ENCODE data around the gene CKAP2L.

Gene CKAP2L

GRCh38 chr2:112773556-112773955 is 9.1 kb upstream of the CKAP2L start:
- no peaks in the 10 kb centered on the region for H3K79me2 ChIP-seq (ENCODE audit: low read length)
- no peaks in the 10 kb centered on the region for H3K9me2 ChIP-seq (replicated peaks; ENCODE audit: insufficient read depth, low read length)
- no peak overlapping the region for H3K27ac ChIP-seq (ENCODE audit: low read length)
- no peak overlapping the region for H3K4me3 ChIP-seq (ENCODE audit: low read length)
- H3K4me1 ChIP-seq (ENCODE audit: low read length), result peaks cover 5% of the 10 kb centered on the region; the same call in 1 of the 2 replicates
- no peaks in the 10 kb centered on the region for H3K9me3 ChIP-seq (replicated peaks; ENCODE audit: insufficient read depth, low read length)
- no peak overlapping the region for H3K9ac ChIP-seq (ENCODE audit: low read length)
- H3K4me2 ChIP-seq (ENCODE audit: low read depth, low read length), result no peak overlapping the region
- no peak overlapping the region for H2AFZ ChIP-seq (ENCODE audit: low read length)
- H3F3A ChIP-seq (ENCODE audit: insufficient read depth, low read length), result no peaks in the 10 kb centered on the region
- no peak for DNase-seq
- H3K27me3 ChIP-seq (replicated peaks; ENCODE audit: insufficient read depth, low read length), result no peaks in the 10 kb centered on the region
- H3K36me3 ChIP-seq (replicated peaks; ENCODE audit: insufficient read depth, low read length), result no peaks in the 10 kb centered on the region
- TF ChIP-seq, protein P1, sequence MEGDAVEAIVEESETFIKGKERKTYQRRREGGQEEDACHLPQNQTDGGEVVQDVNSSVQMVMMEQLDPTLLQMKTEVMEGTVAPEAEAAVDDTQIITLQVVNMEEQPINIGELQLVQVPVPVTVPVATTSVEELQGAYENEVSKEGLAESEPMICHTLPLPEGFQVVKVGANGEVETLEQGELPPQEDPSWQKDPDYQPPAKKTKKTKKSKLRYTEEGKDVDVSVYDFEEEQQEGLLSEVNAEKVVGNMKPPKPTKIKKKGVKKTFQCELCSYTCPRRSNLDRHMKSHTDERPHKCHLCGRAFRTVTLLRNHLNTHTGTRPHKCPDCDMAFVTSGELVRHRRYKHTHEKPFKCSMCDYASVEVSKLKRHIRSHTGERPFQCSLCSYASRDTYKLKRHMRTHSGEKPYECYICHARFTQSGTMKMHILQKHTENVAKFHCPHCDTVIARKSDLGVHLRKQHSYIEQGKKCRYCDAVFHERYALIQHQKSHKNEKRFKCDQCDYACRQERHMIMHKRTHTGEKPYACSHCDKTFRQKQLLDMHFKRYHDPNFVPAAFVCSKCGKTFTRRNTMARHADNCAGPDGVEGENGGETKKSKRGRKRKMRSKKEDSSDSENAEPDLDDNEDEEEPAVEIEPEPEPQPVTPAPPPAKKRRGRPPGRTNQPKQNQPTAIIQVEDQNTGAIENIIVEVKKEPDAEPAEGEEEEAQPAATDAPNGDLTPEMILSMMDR (IDR thresholded peaks at IDR 0.05; ENCODE audit: low read length), result no peak
- TF ChIP-seq EZH2 (optimal IDR thresholded peaks at IDR 0.05; ENCODE audit: low read depth, low read length), result no peak
- TF ChIP-seq EZH2phosphoT487 (IDR thresholded peaks at IDR 0.05; ENCODE audit: low read length), result no peak
- H4K20me1 ChIP-seq (ENCODE audit: insufficient read depth, low read length), result no peaks in the 10 kb centered on the region

DNA sequence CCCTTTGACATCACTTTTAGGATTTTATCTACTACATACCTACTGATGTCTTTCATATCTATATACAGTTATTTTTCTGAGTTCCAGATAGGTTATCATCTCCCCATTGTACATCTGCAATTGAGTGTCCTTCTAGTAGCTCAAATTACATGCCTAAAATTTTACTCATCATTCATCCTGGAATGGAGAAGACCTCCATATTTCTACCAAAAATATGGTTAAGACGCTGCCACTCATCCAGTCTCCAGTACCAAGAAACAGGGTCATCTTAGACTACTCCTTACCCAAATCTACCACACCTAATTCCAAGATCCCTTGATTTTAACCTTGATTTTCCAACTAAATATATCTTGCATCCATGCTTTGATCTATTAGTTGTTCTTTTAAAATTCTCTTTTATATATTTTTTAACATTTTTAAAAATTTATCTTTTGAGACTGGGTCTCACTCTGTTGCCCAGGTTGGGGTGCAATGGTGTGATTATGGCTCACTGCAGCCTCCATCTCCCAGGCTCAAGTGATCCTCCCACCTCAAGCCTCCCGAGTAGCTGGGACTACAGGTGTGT is 8.6 kb upstream of the CKAP2L start:
- no peaks in the 10 kb centered on the region for H3K9me2 ChIP-seq (replicated peaks; ENCODE audit: insufficient read depth, low read length)
- H3K9ac ChIP-seq (ENCODE audit: low read length), result no peak overlapping the region
- H3K9me3 ChIP-seq (replicated peaks; ENCODE audit: insufficient read depth, low read length), result no peaks in the 10 kb centered on the region
- H3K27ac ChIP-seq (ENCODE audit: low read length), result no peak overlapping the region
- no peak overlapping the region for H2AFZ ChIP-seq (ENCODE audit: low read length)
- H3K4me1 ChIP-seq (ENCODE audit: low read length), result peaks cover 7% of the 10 kb centered on the region; the same call in 1 of the 2 replicates
- H3K4me2 ChIP-seq (ENCODE audit: low read depth, low read length), result no peak overlapping the region
- H3K79me2 ChIP-seq (ENCODE audit: low read length), result no peaks in the 10 kb centered on the region
- no peak for DNase-seq
- no peaks in the 10 kb centered on the region for H3F3A ChIP-seq (ENCODE audit: insufficient read depth, low read length)
- TF ChIP-seq, protein P1 (IDR thresholded peaks at IDR 0.05; ENCODE audit: low read length), result no peak
- no peak for TF ChIP-seq EZH2phosphoT487 (IDR thresholded peaks at IDR 0.05; ENCODE audit: low read length)
- no peak for TF ChIP-seq EZH2 (optimal IDR thresholded peaks at IDR 0.05; ENCODE audit: low read depth, low read length)
- H3K36me3 ChIP-seq (replicated peaks; ENCODE audit: insufficient read depth, low read length), result no peaks in the 10 kb centered on the region
- no peaks in the 10 kb centered on the region for H4K20me1 ChIP-seq (ENCODE audit: insufficient read depth, low read length)
- no peak overlapping the region for H3K4me3 ChIP-seq (ENCODE audit: low read length)
- H3K27me3 ChIP-seq (replicated peaks; ENCODE audit: insufficient read depth, low read length), result no peaks in the 10 kb centered on the region

DNA sequence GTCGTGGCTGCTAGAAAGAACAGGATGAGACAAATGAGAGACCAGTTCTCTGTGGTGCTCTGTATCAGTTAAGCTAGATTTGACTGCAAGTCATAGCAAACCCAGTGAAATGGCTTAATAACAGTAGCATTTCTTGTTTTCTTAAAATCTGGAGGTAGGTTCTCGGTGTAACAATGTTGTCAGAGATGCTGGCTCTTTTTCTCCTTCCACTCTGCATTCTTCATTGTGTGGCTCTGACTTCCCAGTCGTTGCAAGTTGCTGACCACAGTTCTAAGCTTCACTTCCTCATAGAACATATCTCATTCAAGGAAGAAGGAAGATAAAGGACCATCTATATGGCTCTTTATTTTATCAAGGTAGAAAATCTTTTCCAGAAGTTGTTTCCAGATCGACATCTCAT is 7.9 kb upstream of the CKAP2L start:
- no peaks in the 10 kb centered on the region for H3F3A ChIP-seq (ENCODE audit: insufficient read depth, low read length)
- H3K9me3 ChIP-seq (replicated peaks; ENCODE audit: insufficient read depth, low read length), result no peaks in the 10 kb centered on the region
- H3K27ac ChIP-seq (ENCODE audit: low read length), result no peak overlapping the region
- no peak overlapping the region for H2AFZ ChIP-seq (ENCODE audit: low read length)
- no peaks in the 10 kb centered on the region for H4K20me1 ChIP-seq (ENCODE audit: insufficient read depth, low read length)
- no peak overlapping the region for H3K4me2 ChIP-seq (ENCODE audit: low read depth, low read length)
- no peaks in the 10 kb centered on the region for H3K9me2 ChIP-seq (replicated peaks; ENCODE audit: insufficient read depth, low read length)
- no peaks in the 10 kb centered on the region for H3K36me3 ChIP-seq (replicated peaks; ENCODE audit: insufficient read depth, low read length)
- TF ChIP-seq EZH2 (optimal IDR thresholded peaks at IDR 0.05; ENCODE audit: low read depth, low read length) (no peak), EZH2phosphoT487 (IDR thresholded peaks at IDR 0.05; ENCODE audit: low read length) (no peak)
- TF ChIP-seq, protein P1 (IDR thresholded peaks at IDR 0.05; ENCODE audit: low read length), result no peak
- peaks cover 7% of the 10 kb centered on the region; the same call in 1 of the 2 replicates for H3K4me1 ChIP-seq (ENCODE audit: low read length)
- no peak for DNase-seq
- no peak overlapping the region for H3K4me3 ChIP-seq (ENCODE audit: low read length)
- no peak overlapping the region for H3K9ac ChIP-seq (ENCODE audit: low read length)
- no peaks in the 10 kb centered on the region for H3K79me2 ChIP-seq (ENCODE audit: low read length)
- no peaks in the 10 kb centered on the region for H3K27me3 ChIP-seq (replicated peaks; ENCODE audit: insufficient read depth, low read length)

Measured in MM.1S (cell line).